ENCODE data around the gene SCARB1. TPM values are rescaled to one million over a fixed set of nuclear protein-coding genes. Genes with fewer than 3 reads are reported as not detected.

Gene SCARB1
- total and polyA plus RNA-seq, 9 of the 15 experiments (the other 6 are each of a cell fraction or from before 2014, with no cell fraction given) = 0.56 to 157 (median 52.8) TPM

DNA sequence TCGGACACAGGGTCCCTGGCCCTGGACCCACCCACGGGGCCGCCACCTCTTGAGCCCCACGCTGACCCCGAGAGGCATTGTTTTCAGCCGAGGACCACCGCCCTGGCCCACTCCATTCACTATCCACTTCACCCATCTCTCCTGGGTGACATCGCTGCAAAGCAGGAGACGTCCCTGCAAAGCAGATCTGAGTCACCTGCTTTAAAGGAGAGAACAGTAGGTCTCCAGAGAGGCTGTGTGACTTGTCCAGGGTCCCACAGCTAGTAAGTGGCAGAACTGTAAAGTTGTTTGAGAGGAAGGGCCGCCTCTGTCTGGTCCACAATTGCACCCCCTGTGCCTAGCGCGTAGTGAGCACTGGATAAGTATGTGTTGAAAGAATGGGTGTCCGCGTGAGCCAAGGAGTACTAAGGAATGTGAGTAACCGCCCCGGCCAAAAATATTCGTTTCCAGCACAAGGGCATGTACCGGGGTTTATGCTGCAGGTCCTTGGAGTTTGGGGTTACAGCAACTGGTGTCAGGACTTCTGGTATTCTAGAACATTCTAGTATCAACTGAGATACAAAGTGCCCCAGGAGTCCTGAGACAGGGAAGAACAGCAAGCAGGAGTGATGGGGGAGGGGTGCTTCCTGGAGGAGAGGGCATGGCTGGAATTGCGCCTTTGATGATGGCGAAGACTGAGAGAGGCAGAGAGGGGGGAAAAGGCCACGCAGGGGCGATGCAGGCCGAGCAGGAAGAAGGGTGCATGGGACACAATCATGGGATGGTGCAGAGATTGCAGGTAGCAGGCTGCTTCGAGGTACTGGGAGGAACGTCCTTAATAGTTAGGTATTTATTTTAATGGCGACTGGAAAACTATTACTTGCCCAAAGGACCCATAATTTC is 91.1 kb downstream of the SCARB1 start:
- in situ Hi-C loops (cut with MboI) (loop anchor here (5.0 kb wide), 1 partner anchor 730 kb away; no protein-coding TSS in a partner anchor), intact Hi-C loops (cut with micrococcal nuclease) (loop anchor here (5.0 to 10.0 kb wide), 2 partner anchors 90 to 458 kb away; no protein-coding TSS in a partner anchor)
- Histone ChIP-seq H4K20me1 (replicated peaks; ENCODE audit: control insufficient read depth, insufficient read depth, low read length) (no peaks in the 10 kb centered on the region; the same call in 1 of the 2 replicates), H2AFZ (ENCODE audit: low read depth, low read length) (no peak overlapping the region), H3K4me2 (ENCODE audit: insufficient read depth, low read length) (no peak overlapping the region), H3K36me3 (ENCODE audit: control insufficient read depth, insufficient read depth, low read length) (no peaks in the 10 kb centered on the region), H3K4me1 (replicated peaks in 1 of 2; ENCODE audit: control insufficient read depth in 2 of 2, insufficient read depth in 2 of 2, low read length in 2 of 2) (peaks cover 14 to 29% of the 10 kb centered on the region in 2 experiments), H3K27ac (ENCODE audit: extremely low read depth, low read depth, low read length) (no peak overlapping the region), H3K9me3 (replicated peaks; ENCODE audit: control insufficient read depth, insufficient read depth, low read depth, low read length) (no peaks in the 10 kb centered on the region), H3K9me1 (ENCODE audit: control insufficient read depth, insufficient read depth, low read length) (no peaks in the 10 kb centered on the region), H3K4me3 (no peak overlapping the region), H3K27me3 (ENCODE audit: control insufficient read depth in 2 of 2, insufficient read depth in 2 of 2, low read length in 2 of 2) (peaks cover 0 to 10% of the 10 kb centered on the region in 2 experiments; a peak in 1 of 5 replicates), H3K9ac (ENCODE audit: insufficient read depth in 1 of 2, low read depth in 2 of 2, low read length in 2 of 2) (no peak overlapping the region), H3K79me2 (ENCODE audit: control insufficient read depth, insufficient read depth, low read length) (no peaks in the 10 kb centered on the region)
- no peak for FAIRE-seq
- TF ChIP-seq, protein P1, sequence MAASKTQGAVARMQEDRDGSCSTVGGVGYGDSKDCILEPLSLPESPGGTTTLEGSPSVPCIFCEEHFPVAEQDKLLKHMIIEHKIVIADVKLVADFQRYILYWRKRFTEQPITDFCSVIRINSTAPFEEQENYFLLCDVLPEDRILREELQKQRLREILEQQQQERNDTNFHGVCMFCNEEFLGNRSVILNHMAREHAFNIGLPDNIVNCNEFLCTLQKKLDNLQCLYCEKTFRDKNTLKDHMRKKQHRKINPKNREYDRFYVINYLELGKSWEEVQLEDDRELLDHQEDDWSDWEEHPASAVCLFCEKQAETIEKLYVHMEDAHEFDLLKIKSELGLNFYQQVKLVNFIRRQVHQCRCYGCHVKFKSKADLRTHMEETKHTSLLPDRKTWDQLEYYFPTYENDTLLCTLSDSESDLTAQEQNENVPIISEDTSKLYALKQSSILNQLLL (CRISPR knock-in tag; IDR thresholded peaks at IDR 0.05; ENCODE audit: borderline replicate concordance) = no peak
- peak; percentile 49; the same call in 1 of the 2 replicates for TF ChIP-seq BCOR (IDR thresholded peaks at IDR 0.05)
- TF ChIP-seq HLTF (IDR thresholded peaks at IDR 0.05) = 0 out of 2 replicates have a peak, but pooled peaks have one; percentile 28
- peak; percentile 39 for TF ChIP-seq RBM25 (IDR thresholded peaks at IDR 0.05; ENCODE audit: low read depth, low read length, severe bottlenecking)
- ChIA-PET POLR2A (interaction anchor here (1.0 kb wide), 1 partner anchor 473 kb away, joined by 4 read pairs; no protein-coding TSS in a partner anchor), CTCF (ENCODE audit: low intra/inter-chr PET ratio) (interaction anchor here (1.1 to 1.8 kb wide), 4 partner anchors 204 to 736 kb away, joined by 4 to 9 read pairs (median 6); no protein-coding TSS in a partner anchor)
- no peak for ATAC-seq
- no TSS peak for BruUV-seq (replicated peaks)
- DNase-seq (ENCODE audit: extremely low read depth in 1 of 4, low spot score in 3 of 4) = no peak
- 26% methylated on average over 23 of the region's 26 CpGs for WGBS (ENCODE audit: insufficient coverage, low coverage, missing lambda C conversion rate)
